Stimulated activated CD8-positive, alpha-beta memory T cell treated with anti-CD3 and anti-CD28 coated beads, Interleukin-15, amount 100 ng/mL, for 1 hour (primary cell): ENCODE data around the gene UBE3B.
"Not testable (repeated sequence)": the region's sequence is repeated elsewhere in the genome, so short reads cannot be mapped to it uniquely, and the experiment has no call there.

Experiments
- DNase-seq: peaks from one replicate; pipeline ENCODE4 v3.0.0-alpha.2; 2020; ENCODE audit warnings: low read depth

UBE3B gene

DNA sequence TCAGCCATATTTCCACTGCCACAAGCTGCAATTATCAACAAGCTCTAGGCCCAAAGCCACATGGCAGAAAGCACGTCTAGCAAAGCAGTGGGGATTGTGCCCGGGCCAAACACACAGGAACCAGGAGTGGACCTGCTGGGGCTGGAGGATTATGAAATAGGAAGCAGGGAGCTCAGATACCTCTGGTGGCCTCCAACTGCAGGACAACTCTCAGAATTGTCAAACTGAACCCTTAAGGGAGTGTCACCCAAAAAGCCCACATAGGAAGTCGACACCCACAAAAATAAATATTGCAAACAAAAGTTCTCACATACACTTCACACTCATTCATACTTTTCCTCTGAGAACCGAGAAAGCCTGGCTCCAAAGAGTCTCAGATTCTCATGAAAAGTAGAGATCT, 26.5 kb upstream of the UBE3B start:
- DNase-seq: no peak

DNA sequence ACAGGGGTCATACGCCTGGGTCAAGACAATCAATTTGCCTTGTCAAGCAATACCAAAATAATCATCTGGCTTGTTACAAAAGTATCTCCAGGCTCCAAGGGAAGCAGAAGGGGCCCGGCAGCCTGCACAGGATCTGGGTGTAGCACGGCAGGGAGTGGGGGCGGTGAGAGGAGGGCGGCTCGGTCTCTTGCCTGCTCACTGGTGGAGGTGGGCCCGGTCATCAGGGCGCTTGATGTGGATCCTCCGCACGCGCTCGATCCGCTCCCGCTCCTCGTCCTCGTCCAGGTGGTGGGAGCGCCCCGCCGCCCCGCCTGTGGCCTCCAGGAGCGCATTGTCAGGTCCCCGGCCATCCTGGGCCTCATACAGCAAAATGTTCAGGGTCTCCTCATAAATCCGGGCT, 26.0 kb upstream of the UBE3B start:
- DNase-seq: no peak

DNA sequence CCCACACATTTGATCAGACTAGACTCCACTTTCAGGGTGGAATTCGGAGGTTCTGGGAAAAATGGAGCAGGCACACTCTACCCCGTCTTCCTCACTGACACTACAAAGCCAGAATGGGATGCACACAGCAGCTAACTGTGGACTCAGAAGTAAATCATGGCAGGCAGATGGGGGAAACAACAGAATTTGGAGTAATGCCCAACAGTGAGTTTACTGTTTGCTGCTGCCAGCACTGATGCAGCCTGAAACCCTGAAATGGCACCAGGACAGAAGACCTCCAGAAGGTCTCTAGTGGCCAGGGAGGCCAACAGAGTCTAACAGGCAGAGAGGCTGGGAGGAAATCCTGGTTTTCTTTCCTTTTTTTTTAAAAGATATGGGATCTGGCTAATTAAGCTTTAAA, 24.9 kb upstream of the UBE3B start:
- DNase-seq: no peak

DNA sequence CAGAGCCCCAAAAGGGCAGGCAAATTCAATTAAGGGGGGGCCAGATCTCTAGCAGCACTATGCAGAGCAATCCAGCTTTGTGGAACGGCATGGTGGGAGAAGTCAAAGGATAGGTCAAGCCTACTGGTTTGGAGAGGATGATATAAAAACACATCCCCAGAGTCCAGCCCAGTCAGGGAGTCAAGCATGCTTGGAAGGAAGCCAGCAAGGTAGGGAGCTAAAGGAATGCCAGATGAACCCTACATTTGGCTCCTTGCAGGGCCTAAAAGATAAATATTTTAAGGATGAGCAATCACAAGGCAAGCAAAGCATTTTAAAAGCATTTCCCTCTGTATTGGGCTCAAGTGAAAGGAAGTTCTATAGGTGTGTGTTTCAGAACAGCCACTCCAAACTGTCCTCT, 21.7 kb upstream of the UBE3B start:
- no peak for DNase-seq

DNA sequence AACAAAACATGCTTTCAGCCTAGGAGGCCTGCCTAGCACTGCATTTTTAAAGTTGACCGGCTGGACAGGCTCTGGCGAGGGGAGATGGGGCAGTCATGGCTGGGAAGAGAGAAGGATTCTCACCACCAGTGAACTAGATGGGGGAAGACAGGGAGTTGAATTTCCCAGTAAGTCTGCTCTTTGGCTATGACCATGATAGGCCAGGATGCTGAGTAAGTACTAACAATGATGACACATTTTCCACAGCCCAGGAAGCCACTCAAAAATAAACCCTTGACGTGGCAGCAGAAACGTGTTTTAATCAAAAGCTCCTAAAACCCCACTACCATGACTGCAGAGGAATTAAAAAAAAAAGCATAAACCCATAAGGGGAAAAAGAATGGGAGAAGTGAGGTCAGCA, 19.3 kb upstream of the UBE3B start:
- no peak for DNase-seq

DNA sequence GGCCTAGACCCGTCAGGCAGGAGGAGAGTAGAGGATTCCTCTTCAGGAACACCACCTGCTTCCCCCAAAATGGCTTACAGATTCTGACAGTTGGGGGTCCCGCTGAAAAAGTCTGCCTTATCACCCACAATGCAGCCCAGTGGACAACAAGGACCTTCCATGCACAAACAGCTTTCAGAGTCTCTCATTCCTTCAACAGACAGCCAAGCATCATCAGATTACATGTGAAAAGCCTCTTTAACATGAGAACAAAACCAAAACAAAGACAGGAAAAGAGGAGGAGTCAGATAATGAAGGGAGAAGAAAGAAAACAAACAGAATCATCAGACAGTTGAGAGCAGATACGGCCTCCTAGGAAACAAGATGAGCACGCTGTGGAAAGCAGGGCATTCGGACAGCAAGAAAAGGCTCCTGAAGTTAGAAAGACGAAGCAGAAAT, 18.6 kb upstream of the UBE3B start:
- no peak for DNase-seq

DNA sequence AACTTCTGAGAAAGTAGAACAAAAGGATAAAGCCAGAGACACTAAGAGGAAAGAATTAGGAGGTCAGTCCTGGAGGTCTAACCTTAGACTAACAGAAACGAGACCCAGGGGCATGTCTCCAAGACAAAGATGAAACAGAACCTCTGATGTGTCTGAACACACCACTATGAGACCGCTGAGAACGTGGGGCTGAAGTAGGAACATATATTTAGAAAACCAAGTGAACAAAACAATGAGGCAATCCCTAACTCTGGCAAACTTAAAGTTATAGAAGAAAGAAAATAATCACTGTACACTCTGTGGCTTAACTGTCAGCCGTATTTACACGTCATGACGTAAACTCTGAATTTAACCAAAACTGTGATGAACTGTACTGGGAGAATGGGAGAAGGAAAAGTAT, 18.2 kb upstream of the UBE3B start:
- no peak for DNase-seq

DNA sequence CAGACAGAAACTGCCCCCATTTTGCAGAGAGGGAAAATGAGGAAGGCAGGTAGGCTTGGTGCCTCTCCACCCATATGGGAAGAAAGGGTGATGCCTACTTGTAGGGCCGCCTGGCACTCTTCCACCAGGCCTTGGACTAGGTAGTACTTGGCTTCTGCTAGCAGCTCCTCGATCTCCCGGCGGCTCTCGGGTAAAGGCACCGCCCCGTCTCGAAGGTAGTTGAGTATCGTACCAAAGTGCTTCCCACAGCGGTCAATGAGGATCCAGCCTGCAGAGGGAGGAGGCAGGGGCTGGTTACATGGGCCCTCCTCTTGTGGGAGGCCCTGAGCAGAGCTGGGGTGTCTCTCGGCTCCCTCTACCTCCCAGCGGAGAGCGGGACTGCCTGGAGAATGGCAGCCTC, 16.9 kb upstream of the UBE3B start:
- no peak for DNase-seq

DNA sequence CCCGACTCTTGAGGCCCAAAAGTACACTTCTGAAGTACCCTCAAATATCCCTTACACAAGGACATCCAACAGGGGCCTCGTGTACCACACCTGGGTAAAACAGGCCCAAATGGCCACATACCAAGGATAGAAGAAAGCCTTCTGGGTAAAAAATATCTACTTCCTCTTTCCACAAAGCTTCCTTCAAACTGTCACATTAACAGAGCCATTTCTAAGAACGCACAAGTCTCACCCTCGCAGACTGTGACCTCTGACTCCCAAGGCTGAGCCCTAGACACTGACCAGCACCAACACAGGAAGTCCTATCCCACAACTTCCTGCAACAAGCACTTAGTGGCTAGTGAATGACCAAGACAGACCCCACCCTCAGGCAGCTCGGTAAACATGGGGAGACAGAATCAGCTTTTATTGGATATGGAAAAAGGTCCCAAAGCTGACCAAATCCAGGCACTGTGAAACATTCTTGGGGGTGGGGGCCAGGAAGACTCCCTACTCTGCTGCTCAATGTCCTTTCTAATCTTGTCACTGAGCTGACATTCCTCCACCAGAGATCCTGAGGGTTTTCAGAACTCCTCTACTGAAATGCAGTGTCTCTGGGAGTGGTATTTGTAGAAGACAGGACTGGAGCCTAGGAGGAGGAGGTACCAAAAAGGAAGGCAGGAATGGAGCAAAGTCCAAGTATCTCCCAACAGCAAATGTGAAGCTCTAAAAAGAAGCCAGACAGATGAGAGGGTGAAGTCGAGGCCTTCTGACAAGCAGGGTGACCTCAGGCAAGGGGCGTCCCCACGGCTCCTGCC, 16.2 kb upstream of the UBE3B start:
- no peak for DNase-seq

DNA sequence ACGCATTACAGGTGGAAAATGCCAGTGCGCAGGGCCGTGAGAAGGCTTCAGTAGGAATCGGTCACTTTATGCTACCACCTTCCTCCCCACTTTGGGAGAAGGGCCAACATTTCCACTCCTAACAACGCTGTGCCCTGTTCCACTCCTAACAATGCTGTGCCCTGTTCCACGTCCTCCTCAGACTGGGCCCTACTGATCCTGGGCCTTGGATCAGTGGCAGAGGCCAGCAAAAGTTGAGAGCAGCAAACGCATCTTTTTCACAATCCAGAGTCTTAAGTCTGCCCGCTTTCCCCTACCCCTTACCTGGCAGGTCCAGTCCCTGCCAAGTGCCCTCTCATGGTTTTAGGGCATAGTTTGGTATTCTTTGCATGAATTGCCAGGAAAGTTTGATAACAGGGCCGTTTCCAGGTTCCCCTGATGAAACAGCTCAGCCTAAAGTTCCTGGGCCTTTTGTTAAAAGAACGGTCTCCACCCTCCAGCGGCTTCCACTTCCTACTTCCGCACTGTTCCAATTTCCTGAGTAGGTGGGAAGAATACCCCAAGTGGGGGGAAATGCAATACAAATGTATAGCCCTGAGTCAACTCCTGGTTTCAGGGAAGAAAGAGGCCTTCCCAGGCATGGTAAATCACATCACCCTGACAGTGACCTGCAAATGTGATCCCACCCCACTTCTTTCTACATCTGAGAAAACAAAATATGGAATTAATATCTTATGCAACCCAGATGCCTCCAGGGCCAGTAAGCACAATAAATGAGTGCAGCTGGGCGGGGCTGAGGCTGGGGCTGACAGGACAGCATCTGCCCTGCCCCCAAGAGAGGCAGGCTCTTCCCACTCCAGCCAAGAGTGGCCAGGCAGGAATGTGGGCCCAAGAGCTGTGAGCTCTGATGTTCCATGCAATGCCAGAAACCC, 15.3 kb upstream of the UBE3B start:
- DNase-seq: no peak

DNA sequence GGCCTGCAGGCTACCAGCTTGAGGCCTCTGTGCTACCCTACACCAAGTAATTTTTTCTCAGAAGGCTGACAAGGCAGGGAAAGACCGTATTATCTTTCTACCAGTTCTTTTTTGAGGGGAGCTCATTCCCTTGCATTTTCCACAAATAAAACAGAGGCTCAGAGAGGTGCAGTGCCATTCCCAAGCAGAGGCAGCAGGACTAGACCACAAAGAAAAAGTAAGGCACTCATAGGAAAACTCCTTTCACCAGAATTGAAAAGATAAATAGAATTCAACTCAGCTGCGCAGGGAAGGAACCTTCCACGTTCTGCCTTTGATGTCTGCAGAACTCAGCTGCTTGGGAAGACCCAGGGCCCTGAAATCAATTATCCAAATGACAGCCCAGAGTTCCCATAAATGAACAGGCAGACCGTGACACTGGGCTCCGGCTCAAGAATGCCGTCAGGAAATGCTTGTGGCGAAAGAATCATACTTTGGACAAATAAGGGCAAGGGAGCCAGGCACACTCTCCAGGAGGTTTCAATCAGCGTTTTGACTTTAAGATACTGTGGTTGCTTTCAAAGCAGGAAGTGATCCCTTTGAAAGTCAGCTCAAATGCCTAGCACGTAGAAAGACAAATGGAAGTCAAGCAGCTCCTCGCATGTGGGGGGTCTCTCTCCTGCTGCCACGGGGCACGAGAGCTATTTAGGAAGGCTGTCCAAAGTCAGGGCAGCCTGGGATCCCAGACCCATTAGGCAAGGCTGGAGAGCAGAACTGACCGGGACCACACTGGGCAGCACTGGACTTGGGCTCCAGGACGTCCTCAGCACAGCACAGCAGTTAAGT, 14.4 kb upstream of the UBE3B start:
- no peak for DNase-seq

DNA sequence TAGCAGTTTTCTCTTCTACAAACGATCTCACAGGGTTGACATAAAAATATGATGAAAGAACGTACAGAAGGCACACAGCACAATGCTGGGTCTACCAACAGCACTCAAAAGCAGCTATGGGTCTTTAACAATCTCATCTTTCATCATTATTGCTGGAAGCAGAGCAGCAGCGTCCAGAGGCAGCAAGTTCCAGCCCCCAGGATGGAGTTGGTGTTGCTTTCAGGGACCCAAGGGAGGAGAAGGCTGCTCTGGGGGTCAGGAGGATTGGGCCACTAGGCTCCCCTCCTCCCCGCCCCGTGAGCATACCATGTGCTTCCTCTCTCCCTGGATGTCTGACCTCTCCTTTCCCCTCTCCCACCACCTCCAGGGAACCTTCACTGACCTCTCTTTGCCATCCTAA, 13.7 kb upstream of the UBE3B start:
- no peak for DNase-seq

DNA sequence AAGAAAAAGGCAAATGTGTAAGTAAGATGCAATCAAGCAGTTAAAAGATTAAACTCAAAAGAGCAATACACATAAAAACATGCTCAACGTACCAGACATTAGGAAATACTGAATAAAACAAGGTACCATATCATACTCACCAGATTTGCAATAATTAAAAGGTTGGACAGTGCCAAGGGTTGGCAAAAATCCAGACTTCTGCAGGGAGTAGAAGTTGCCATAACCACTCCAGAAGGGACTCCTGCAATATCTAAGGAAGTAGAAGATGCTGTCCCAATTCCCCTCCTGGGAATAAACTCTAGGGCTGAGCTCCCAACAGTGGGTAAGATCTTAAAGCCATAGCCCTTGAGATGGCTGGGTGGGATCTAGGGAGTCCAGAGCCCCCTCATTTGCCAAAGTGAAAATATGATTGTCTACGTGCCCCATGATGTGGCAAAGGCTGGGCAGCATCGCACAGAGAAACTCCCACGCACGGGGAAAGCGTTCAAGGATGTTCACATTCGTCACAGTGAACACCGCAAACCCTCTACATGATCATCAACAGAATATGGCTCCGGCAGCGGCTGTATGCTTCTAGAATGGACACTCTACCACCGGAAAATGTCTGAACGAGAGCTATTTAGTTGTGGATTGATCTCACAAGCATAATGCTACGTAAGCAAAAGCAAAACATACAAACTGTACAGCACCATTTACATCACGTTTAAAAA, 12.6 kb upstream of the UBE3B start:
- DNase-seq: no peak

DNA sequence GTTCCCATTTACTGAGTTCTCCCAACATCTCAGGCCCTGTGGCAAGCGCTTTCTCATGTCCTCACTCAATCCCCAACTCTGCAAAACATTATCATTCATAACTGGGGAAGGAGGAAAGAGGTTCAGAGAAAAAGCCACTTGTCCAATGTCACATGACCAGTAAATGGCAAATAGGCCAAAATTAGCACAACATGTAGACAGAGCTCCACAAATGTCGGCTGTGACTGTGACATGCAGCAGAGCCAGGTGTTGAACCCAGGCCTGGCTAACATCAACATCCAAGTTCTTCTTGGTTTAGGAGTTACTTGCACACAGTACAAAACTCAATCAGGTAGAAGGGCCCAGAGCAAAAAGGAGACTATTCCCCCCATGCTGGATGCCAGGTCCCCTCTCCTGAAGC, 11.1 kb upstream of the UBE3B start:
- DNase-seq: no peak

DNA sequence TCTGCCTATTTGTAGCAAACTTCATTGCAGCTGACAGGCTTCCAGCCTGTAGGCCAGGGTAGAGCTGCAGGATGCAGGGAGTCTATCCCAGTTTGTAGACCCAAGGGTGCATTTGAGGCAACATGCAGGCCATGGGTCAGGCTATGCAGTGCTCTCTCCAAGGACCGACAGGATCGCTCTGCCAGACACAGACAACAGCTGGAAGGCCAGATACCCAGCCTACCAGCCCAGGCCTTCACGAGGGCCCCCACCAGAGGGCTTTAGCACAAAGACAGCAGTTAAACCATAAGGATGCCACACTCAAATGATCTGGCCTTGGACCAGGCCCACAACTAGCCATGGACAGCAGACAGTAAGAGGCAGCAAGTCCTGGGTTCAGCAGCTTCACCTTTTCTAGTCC, 10.6 kb upstream of the UBE3B start:
- DNase-seq: no peak

DNA sequence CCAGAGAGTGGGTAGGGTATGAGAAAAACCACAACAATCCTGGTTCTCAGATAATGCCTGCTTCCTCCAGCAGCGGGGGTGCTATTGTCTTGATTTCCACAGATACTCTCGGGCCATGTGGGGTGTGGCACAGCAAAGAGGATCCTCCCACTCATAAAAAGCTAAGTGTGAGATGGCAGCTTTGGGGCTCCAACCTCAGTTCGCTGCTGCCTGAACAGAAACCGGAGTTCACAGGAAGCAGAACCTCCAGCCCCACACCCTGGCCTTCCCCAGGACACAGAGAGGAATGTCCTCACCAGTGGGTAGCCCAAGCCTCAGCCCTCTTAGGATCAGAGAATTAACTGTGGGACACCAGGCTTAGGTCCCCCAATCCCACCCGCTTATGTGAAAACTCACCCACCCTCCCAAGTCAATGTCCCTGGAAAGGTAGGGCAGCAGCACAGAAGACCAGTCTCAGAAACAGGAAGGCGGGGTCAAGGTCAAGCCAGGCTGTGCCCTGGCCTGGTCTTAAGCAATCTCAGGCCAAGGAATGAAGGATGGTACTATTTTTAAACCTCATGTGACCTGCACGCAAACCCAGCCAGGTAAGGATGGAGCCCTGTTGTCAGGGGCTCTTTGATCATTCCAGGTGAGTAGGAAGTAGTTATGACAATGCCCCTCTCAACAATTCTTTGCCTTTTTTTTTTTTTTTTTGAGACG, 9.3 kb upstream of the UBE3B start:
- no peak for DNase-seq

DNA sequence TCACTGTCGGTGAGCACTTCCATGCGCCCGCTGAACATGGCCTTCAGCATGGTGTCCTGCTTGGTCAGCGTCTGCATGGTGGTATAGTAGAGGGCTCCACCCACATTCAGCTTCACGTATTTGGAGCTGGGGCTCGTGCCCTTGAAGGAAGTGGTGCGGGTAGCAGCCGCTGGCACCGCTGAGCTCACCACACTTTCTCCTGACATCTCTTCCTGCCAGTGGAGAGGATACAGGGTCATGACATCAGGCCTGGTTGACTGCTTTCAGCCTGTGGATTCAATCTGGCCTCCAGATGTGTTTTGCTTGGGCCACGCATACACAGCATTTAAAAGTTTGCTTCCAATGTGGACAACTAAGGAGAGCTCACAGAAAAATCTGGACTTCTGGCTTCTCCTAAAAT, 7.9 kb upstream of the UBE3B start:
- no peak for DNase-seq

DNA sequence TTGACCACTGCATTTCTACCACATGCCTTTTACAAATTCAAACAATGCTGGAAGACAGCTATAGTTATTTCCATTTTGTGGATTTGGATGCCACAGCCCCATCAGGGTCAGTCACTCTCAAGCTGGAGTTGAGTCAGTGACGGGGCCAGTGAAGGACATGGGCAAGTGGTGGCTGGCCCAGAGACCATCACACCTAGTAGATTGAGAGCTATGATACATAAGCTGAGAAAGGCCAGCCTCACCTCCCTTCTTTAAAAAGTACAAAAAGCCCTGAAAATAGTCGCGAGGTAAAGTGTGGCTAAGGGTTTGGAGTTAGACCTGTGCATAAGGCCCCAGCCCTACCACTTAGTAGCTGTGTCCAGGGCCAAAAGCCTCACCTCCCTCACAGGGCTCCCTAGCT, 4.4 kb upstream of the UBE3B start:
- no peak for DNase-seq

DNA sequence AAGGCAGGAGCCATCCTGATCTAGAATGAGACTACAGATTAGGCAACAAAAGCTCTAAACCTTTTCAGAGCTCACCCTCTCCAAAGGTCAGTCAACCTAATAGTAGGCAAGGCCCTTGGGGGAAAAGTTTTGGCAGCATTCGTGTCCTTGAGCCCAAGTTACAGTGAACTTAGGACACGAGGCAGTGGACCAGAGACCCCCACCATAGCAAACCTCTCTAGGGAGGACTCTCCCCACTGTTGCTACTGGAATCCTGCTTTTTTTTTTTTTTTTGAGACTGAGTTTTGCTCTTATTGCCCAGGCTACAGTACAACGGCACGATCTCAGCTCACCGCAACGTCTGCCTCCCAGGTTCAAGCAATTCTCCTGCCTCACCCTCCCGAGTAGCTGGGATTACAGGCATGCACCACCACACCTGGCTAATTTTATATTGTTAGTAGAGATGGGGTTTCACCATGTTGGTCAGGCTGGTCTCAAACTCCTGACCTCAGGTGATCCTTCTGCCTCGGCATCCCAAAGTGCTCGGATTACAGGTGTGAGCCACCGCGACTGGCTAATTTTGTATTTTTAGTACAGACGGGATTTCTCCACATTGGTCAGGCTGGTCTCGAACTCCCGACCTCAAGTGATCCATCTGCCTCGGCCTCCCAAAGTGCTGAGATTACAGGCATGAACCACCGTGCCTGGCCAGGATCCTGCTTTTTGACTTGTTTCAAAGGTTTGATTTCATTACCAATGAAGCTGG, 3.7 kb upstream of the UBE3B start:
- not testable (repeated sequence) for DNase-seq

DNA sequence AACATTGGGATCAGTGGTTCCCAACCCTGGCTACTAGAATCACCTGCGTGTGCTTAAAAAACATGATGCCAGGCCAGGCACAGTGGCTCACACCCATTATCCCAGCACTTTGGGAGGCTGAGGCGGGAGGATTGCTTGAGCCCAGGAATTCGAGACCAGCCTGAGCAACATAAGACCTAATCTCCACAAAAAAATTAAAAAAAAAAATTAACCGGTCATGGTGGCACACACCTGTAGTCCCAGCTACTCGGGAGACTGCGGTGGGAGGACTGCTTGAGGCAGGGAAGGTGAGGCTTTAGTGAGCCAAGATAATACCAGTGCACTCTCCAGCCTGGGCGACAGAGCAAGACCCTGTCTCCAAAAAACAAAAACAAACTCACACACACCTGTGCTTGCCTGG, 2.3 kb upstream of the UBE3B start:
- DNase-seq: no peak
